CD4-positive, alpha-beta T cell treated with Interleukin-10 for 1 hour (primary cell): ENCODE results near the gene BARX1.
"Not testable (repeated sequence)": the region's sequence is repeated elsewhere in the genome, so short reads cannot be mapped to it uniquely, and the experiment has no call there.

ENCODE experiments used
- DNase-seq: peaks from one replicate; pipeline ENCODE4 v3.0.0-alpha.2; 2020

Gene BARX1, protein sequence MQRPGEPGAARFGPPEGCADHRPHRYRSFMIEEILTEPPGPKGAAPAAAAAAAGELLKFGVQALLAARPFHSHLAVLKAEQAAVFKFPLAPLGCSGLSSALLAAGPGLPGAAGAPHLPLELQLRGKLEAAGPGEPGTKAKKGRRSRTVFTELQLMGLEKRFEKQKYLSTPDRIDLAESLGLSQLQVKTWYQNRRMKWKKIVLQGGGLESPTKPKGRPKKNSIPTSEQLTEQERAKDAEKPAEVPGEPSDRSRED

GRCh38 chr9:93955111-93955980, at the start of gene BARX1:
TSS of gene BARX1 (minus strand) at chr9:93955355. CDS start at chr9:93955146, 209 bp downstream.
- no peak for DNase-seq

GRCh38 chr9:94002316-94003140, 47.4 kb upstream of the BARX1 start:
- peak; percentile 8 for DNase-seq

DNA sequence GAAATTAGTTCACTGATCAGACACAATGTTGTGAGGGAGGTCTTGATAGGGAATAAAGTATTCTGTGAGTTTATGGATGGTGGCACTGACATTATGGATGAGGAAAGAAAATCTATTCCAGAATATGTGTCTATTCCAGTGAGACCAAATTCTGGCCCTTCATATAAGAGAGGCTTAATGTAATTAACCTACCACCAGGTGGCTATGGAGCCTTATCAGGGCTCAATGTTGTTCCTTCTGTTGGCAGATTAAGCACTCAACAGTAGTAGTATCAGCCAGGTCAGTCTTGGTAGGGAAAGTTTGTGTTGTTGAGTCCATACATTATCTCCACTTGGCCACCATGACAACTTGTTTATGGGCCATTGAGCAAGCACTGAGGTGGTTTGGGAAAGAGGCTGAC, 41.7 kb upstream of the BARX1 start:
- DNase-seq, result no peak

GRCh38 chr9:93996367-93996766, 41.2 kb upstream of the BARX1 start:
- no peak for DNase-seq

GRCh38 chr9:93994545-93994944, 39.4 kb upstream of the BARX1 start:
- DNase-seq, result no peak

- no peak for DNase-seq
Observed at GRCh38 chr9:93994132-93994531, 39.0 kb upstream of the BARX1 start.

DNA sequence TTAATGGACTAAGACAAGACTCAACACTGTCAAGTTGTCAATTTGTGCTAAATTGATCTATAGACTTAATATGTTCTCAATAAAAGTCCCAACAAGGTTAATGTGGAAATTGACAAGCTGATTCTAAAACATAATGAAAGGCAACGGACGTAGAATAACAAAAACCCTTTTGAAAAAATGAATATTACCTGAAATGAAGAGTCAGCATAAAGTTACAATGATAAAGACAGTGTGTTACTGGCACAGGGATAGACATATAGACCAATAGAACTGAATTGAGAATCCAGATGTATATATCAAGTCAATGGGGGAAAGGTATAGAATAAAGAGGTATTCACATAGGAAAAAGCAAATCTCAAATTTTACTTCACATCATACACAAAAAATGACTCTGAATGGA, 37.7 kb upstream of the BARX1 start:
- DNase-seq, result no peak

- DNase-seq, result no peak
Observed at GRCh38 chr9:93990448-93990847, 35.3 kb upstream of the BARX1 start.

GRCh38 chr9:93988056-93988455, 32.9 kb upstream of the BARX1 start:
- DNase-seq, result no peak

DNA sequence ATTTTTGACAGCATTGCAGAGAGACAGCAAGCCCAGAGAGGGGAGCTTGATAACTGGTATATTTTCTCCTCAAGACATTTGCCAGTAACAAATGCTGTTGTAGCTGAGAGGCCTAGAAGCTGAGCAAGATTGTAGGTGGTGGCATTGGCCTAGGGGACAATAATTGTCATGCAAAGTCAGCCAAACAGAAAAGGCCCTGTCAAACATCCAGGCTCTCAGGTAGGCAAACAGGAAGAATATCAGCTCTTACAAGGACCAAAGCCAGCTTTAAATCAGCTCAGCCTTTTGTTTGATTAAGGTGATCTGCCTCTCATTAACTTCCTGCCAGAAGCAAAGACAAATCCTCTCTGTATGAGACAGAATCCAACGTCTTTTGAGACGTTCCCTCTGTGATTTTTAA, 29.7 kb upstream of the BARX1 start:
- DNase-seq, result no peak

DNA sequence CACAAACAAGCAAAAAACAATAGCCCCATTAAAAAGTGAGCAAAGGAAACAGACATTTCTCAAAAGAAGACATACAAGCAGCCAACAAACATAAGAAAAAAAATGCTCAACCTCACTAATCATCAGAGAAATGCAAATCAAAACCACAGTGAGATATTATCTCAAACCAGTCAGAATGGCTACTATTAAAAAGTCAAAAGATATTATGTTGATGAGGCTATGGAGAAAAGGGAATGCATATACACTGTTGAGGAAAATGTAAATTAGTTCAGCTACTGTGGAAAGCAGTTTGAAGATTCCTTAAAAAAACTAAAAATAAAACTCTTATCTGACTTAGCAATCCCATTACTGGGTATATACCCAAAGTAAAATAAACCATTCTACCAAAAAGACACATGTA, 28.7 kb upstream of the BARX1 start:
- no peak for DNase-seq

DNA sequence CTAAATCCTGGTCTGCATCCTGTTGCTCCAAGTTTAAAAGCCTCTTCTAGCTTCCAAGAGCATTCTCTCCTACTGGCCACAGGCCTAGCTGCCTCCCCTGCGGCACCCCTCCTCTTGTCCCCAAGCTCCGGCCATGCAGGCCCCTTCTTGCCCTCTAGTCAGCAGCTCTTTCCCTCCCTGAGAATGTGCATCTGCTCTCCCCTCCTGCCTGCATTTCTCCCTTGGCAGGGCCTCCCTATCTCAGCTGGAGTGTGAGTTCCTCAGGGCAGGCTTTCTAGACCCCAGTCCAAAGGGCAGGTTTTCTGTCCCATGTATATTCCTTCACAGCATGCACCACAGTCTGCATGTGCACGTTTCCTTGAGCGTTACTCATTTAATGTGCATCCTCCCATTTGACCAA, 24.6 kb upstream of the BARX1 start:
- no peak for DNase-seq

DNA sequence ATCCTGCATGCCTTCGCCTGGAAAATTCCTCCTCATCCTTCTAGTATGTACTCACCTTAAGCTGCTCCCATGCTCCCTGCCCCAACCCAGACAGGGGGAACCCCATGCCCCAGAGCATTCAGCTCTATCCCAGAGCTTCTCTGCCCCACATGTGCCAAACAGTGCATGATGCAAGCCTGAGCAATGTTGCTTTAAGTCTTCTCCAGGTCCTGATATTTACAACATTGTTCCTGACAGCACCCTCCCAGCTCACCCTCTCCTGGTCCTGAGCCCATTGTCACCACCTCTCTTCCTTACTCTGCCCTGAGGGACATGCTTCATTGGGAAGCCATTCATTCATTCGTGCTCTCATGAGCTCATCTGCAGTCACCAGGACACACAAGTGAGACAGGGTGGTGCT, 23.4 kb upstream of the BARX1 start:
- no peak for DNase-seq

DNA sequence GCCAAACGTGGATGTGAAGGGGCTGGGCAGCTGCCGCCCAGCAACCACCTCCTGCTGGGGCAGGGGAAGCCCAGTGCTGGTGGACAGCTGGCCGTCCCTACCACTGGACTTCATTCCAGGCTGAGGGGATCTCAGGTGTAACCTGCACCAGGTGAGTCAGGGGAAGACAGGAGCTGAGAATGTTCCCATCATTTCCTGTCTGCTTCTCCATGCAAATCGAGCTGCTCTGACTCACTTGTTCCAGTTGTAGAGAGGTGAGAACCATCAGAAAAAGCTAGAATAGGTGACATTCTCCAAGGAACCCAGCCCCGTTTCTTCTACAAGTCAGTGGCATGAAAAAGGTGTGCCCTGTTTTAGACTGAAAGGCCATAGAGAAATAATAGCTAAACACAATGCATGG, 21.8 kb upstream of the BARX1 start:
- DNase-seq, result no peak

GRCh38 chr9:93976081-93976480, 20.9 kb upstream of the BARX1 start:
- DNase-seq, result no peak

DNA sequence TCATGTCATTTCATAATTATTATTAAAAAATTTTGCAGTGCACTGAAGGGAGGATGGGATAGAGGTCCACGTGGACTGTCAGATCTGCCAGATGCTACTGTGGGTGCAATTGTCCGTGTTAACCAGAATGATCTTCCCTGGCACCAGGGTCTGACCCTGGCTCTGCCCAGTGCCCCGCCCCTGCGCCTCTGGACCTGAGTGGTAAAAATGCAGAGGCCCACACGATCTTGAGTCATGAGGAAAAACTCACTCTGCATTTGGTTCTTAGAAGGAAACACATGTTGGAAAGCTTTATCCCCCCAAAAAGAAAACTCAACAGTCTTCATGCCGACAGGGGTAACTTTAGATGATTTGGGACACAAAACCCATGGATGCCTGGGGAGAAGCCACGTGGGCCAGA, 20.1 kb upstream of the BARX1 start:
- DNase-seq, result no peak

GRCh38 chr9:93974151-93974550, 19.0 kb upstream of the BARX1 start:
- no peak for DNase-seq

DNA sequence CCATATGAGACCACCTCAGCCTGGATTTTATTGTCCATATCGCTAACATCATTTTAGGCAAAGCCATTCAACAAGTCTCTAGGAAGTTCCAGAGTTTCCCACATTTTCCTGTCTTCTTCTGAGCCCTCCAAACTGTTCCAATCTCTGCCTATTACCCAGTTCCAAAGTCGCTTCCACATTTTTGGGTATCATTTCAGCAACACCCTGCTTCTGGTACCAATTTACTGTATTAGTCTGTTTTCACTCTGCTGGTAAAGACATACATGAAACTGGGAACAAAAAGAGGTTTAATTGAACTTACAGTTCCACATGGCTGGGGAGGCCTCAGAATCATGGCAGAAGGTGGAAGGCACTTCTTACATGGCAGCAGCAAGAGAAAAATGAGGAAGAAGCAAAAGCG, 17.5 kb upstream of the BARX1 start:
- not testable (repeated sequence) for DNase-seq

- DNase-seq, result no peak
Observed at GRCh38 chr9:93969328-93969661, 14.1 kb upstream of the BARX1 start.

DNA sequence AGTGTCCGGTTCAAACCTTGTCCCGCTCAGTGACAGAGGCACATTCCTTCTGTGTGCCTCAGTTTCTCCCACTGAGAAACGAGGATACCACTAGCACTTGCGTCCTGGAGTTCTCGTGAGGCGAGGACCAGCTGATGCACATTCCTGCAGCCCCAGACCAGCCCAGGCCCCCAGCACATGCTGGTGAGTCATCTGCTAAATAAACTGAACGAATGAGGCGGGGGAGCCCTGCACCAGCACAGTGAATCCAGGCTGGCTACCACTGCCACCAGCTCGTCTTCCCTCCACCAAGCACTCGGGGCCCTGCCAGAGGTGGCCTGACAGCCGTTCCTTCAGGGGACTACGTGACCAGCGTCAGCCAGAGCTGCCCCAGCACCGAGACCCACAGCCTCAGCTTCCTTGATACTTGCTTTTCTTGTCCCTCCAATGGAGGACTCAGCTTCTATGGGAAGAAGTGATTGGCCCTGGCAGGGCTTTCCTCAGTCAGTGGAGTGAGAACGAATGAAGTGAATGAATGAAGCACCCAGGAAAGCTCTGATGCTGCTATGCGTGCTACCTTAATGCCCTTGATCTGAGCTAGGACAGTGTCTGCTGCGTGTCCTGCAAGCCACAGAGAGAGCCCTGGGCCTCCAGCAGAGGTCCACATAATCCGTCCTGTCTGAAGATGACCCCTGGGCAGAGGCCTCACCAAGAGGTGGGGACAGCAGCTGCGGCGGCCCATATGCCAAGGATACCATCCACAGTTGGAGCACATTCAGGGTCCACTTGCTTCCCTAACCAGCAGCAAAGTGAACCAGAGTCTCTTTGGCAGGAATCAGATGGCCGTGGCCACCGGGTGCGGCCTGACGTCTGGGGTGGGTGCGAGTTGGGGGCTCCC, 13.5 kb upstream of the BARX1 start:
- no peak for DNase-seq

GRCh38 chr9:93967020-93967803, 12.1 kb upstream of the BARX1 start:
- no peak for DNase-seq
